Stimulated activated CD8-positive, alpha-beta memory T cell treated with anti-CD3 and anti-CD28 coated beads, Interleukin-15, amount 100 ng/mL, for 1 hour (primary cell): ENCODE results near the gene LRRC61.

Source experiments
- DNase-seq: peaks from one replicate; pipeline ENCODE4 v3.0.0-alpha.2; 2020; ENCODE audit warnings: low read depth

Gene LRRC61

GRCh38 chr7:150371131-150371995 is 48.2 kb downstream of the LRRC61 start:
- no peak for DNase-seq

GRCh38 chr7:150371996-150372270 is 48.8 kb downstream of the LRRC61 start:
- DNase-seq = no peak

- no peak for DNase-seq
Observed at GRCh38 chr7:150372271-150373048, 49.3 kb downstream of the LRRC61 start.

GRCh38 chr7:150373049-150373801 is 50.1 kb downstream of the LRRC61 start:
- no peak for DNase-seq

- no peak for DNase-seq
Observed at GRCh38 chr7:150374026-150374425, 50.9 kb downstream of the LRRC61 start.

- DNase-seq = no peak
Observed at GRCh38 chr7:150374472-150374871, 51.3 kb downstream of the LRRC61 start.

GRCh38 chr7:150375662-150376521 is 52.7 kb downstream of the LRRC61 start:
- DNase-seq = no peak

- no peak for DNase-seq
Observed at GRCh38 chr7:150376560-150376959, 53.4 kb downstream of the LRRC61 start.

- no peak for DNase-seq
Observed at GRCh38 chr7:150377196-150377595, 54.0 kb downstream of the LRRC61 start.

GRCh38 chr7:150377635-150378034 is 54.5 kb downstream of the LRRC61 start:
- no peak for DNase-seq

GRCh38 chr7:150378115-150378852 is 55.1 kb downstream of the LRRC61 start:
- no peak for DNase-seq

GRCh38 chr7:150378853-150379440 is 55.8 kb downstream of the LRRC61 start, which contains the start of gene ZNF775:
TSS of gene ZNF775 (plus strand) at chr7:150379330. CDS start at chr7:150388471, 9,141 bp downstream.
- DNase-seq = peak; percentile 79

GRCh38 chr7:150379441-150380379 is 56.6 kb downstream of the LRRC61 start:
- no peak for DNase-seq

GRCh38 chr7:150380463-150380862 is 57.3 kb downstream of the LRRC61 start:
- DNase-seq = no peak

GRCh38 chr7:150381096-150381495 is 57.9 kb downstream of the LRRC61 start:
- DNase-seq = no peak

- DNase-seq = no peak
Observed at GRCh38 chr7:150381785-150382122, 58.6 kb downstream of the LRRC61 start.

GRCh38 chr7:150382123-150382843 is 59.1 kb downstream of the LRRC61 start:
- DNase-seq = no peak

GRCh38 chr7:150382844-150383225 is 59.7 kb downstream of the LRRC61 start:
- DNase-seq = no peak
